CD4-positive, alpha-beta T cell (primary cell): Measurements from ENCODE around the gene AURKAIP1. TPM values are rescaled to one million over a fixed set of nuclear protein-coding genes. Genes with fewer than 3 reads are reported as not detected.

ENCODE experiments used
- ATAC-seq: fragments of 200-7000 bp; cut with Tn5 transposase; one replicate; pipeline ENCODE4 v1.10.0; 2022; ENCODE audit warnings: mild to moderate bottlenecking; ENCODE audit not compliant: poor library complexity
- CTCF ChIA-PET: fragments of 350-600 bp; sonication (Branson Sonifier 250); formaldehyde crosslinking; loops from one replicate; lab custom pipeline; 2021; ENCODE audit warnings: antibody characterized with exemption, inconsistent platforms; lab: Charles Lee
- POLR2A ChIA-PET: fragments of 350-600 bp; sonication (Branson Sonifier 250); formaldehyde crosslinking; loops from one replicate; lab custom pipeline; 2021; ENCODE audit warnings: antibody characterized with exemption, inconsistent platforms; lab: Charles Lee
- DNase-seq, 14 experiments: peaks; one replicate each; pipeline ENCODE4 v3.0.0-alpha.2; 2013 to 2020; ENCODE audit warnings: mixed read lengths in 2 of 14
- H3K27ac ChIP-seq, 2 donors: one replicate each; pipeline versions ENCODE4 v1.5.1 to v1.7.0; 2013; ENCODE audit warnings: low read length in 2 of 2, low read depth in 1 of 2, mild to moderate bottlenecking in 1 of 2
- H3K27me3 ChIP-seq, 2 experiments: 1 replicate in 1 of 2; 2 replicates in 1 of 2; pipeline versions ENCODE4 v1.6.1 to v1.7.0; 2013; ENCODE audit warnings: low read length in 2 of 2, control low read depth in 1 of 2, mild to moderate bottlenecking in 1 of 2, moderate library complexity in 1 of 2; ENCODE audit not compliant: insufficient read depth in 2 of 2, control insufficient read depth in 1 of 2
- H3K36me3 ChIP-seq: one replicate; pipeline ENCODE4 v1.6.1; 2013; ENCODE audit warnings: low read length, control low read depth; ENCODE audit not compliant: insufficient read depth
- H3K4me1 ChIP-seq: one replicate; pipeline ENCODE4 v1.6.1; 2013; ENCODE audit warnings: low read length, control low read depth; ENCODE audit not compliant: insufficient read depth
- H3K4me3 ChIP-seq: one replicate; pipeline ENCODE4 v1.5.1; 2013; ENCODE audit warnings: mild to moderate bottlenecking, low read length, moderate library complexity
- H3K9me3 ChIP-seq, 2 experiments: 1 replicate in 1 of 2; 2 replicates in 1 of 2; pipeline versions ENCODE4 v1.6.1 to v1.7.0; 2013; ENCODE audit warnings: low read length in 2 of 2, mild to moderate bottlenecking in 2 of 2, control low read depth in 1 of 2, moderate library complexity in 1 of 2; ENCODE audit not compliant: control insufficient read depth in 1 of 2, insufficient read depth in 1 of 2
- H3K27ac Mint-ChIP-seq: one replicate; pipeline ENCODE4 v1.8.0; 2020; ENCODE audit warnings: mixed read lengths
- H3K27me3 Mint-ChIP-seq: one replicate; pipeline ENCODE4 v1.8.0; 2021; ENCODE audit warnings: mixed read lengths
- H3K36me3 Mint-ChIP-seq: one replicate; pipeline ENCODE4 v1.8.0; 2021; ENCODE audit warnings: low read depth, mixed read lengths
- H3K4me1 Mint-ChIP-seq: one replicate; pipeline ENCODE4 v1.8.0; 2021; ENCODE audit warnings: low read depth, mixed read lengths
- H3K4me3 Mint-ChIP-seq: one replicate; pipeline ENCODE4 v1.8.0; 2020; ENCODE audit warnings: mild to moderate bottlenecking, mixed read lengths
- H3K9me3 Mint-ChIP-seq: one replicate; pipeline ENCODE4 v1.8.0; 2020; ENCODE audit warnings: mixed read lengths
- CTCF ChIP-seq: fragments of 200-600 bp; IDR thresholded peaks from one replicate; pipeline ENCODE4 v1.8.0; 2022; ENCODE audit warnings: antibody characterized with exemption, mild to moderate bottlenecking
- intact Hi-C, 2 experiments: fragments of 100-400 bp; cut with DNase I in 1 of 2; cut with micrococcal nuclease in 1 of 2; formaldehyde crosslinking; loops; one replicate each; pipeline versions ENCODE4 v1.15.1 to v1.9.0; 2023 to 2025; cut with DNase I, micrococcal nuclease
- total RNA-seq, 174 experiments: library from RNA in 2 of 174; stranded (reverse) in 2 of 174; gene quantifications; one replicate each; pipeline ENCODE4 v1.2.3 and lab custom pipeline; 2021 to 2026

AURKAIP1 gene
- total RNA-seq, 2 experiments from 2014 or later = 59.2 to 64.6 TPM

GRCh38 chr1:1356166-1356795 lies 18.7 kb downstream of the AURKAIP1 start:
- Histone ChIP-seq H3K27me3 (peaks cover 37 to 50% of the 10 kb centered on the region in 2 experiments), H3K9me3 (peaks cover 0 to 31% of the 10 kb centered on the region in 2 experiments), H3K4me1 (peaks cover 54% of the 10 kb centered on the region), H3K4me3 (no peak overlapping the region), H3K27ac (no peak overlapping the region), H3K36me3 (no peaks in the 10 kb centered on the region)
- peaks cover 32% of the 10 kb centered on the region for H3K4me1 Mint-ChIP-seq
- no peak for DNase-seq
- ATAC-seq = no peak
- POLR2A ChIA-PET = interaction anchor here (0.8 to 1.0 kb wide), 2 partner anchors 19 to 51 kb away, joined by 3 read pairs; no protein-coding TSS in a partner anchor
- no peaks in the 10 kb centered on the region for H3K9me3 Mint-ChIP-seq
- intact Hi-C loops = no loop called here
- no peak for TF ChIP-seq CTCF
- no peak overlapping the region for H3K4me3 Mint-ChIP-seq
- CTCF ChIA-PET = no interaction called here
- no peaks in the 10 kb centered on the region for H3K36me3 Mint-ChIP-seq
- H3K27me3 Mint-ChIP-seq = peaks cover 47% of the 10 kb centered on the region
- no peak overlapping the region for H3K27ac Mint-ChIP-seq

GRCh38 chr1:1355416-1355815 lies 19.6 kb downstream of the AURKAIP1 start:
- Mint-ChIP-seq H3K4me3 (no peak overlapping the region), H3K27me3 (peaks cover 41% of the 10 kb centered on the region), H3K27ac (no peak overlapping the region), H3K9me3 (no peaks in the 10 kb centered on the region), H3K36me3 (no peaks in the 10 kb centered on the region), H3K4me1 (peaks cover 28% of the 10 kb centered on the region)
- CTCF ChIA-PET = no interaction called here
- H3K27me3 ChIP-seq = peaks cover 37 to 50% of the 10 kb centered on the region in 2 experiments
- ATAC-seq = no peak
- no peak for TF ChIP-seq CTCF
- peaks cover 0 to 31% of the 10 kb centered on the region in 2 experiments for H3K9me3 ChIP-seq
- no peak overlapping the region for H3K27ac ChIP-seq
- H3K4me1 ChIP-seq = peaks cover 54% of the 10 kb centered on the region
- no peak for DNase-seq
- no peak overlapping the region for H3K4me3 ChIP-seq
- intact Hi-C loops = loop anchor here in 1 of 2 experiments (2.0 kb wide), 1 partner anchor 15 kb away; no protein-coding TSS in a partner anchor
- H3K36me3 ChIP-seq = no peaks in the 10 kb centered on the region
- POLR2A ChIA-PET = interaction anchor here (0.8 to 2.3 kb wide), 3 partner anchors 16 to 50 kb away, joined by 3 to 12 read pairs (median 3); no protein-coding TSS in a partner anchor

GRCh38 chr1:1354271-1355247 lies 20.4 kb downstream of the AURKAIP1 start:
- POLR2A ChIA-PET = interaction anchor here (0.6 to 2.3 kb wide), 4 partner anchors 11 to 341 kb away, joined by 3 to 12 read pairs (median 3); no protein-coding TSS in a partner anchor
- Mint-ChIP-seq H3K27me3 (peaks cover 41% of the 10 kb centered on the region), H3K4me3 (peak overlapping the region; percentile 7), H3K27ac (no peak overlapping the region), H3K4me1 (peaks cover 28% of the 10 kb centered on the region), H3K36me3 (no peaks in the 10 kb centered on the region), H3K9me3 (no peaks in the 10 kb centered on the region)
- H3K36me3 ChIP-seq = no peaks in the 10 kb centered on the region
- no peak for TF ChIP-seq CTCF
- peaks cover 48% of the 10 kb centered on the region for H3K4me1 ChIP-seq
- CTCF ChIA-PET = interaction anchor here (2.0 kb wide), 1 partner anchor 17 kb away, joined by 9 read pairs; no protein-coding TSS in a partner anchor
- peaks cover 0 to 31% of the 10 kb centered on the region in 2 experiments for H3K9me3 ChIP-seq
- peaks cover 32 to 50% of the 10 kb centered on the region in 2 experiments for H3K27me3 ChIP-seq
- no peak overlapping the region for H3K4me3 ChIP-seq
- DNase-seq (peak in 3 of 14 experiments; percentile 39 to 65 (median 62)), ATAC-seq (no peak)
- no peak overlapping the region for H3K27ac ChIP-seq
- intact Hi-C loops = loop anchor here in 1 of 2 experiments (2.0 kb wide), 1 partner anchor 16 kb away; no protein-coding TSS in a partner anchor
